Measurements from ENCODE around the gene FAR2. TPM values are rescaled to one million over a fixed set of nuclear protein-coding genes. Genes with fewer than 3 reads are reported as not detected.

The FAR2 gene
- total and polyA plus RNA-seq, 12 donors = 1.4 to 6.7 (median 2.6) TPM

GRCh38 chr12:29226616-29227015 is 77.5 kb downstream of the FAR2 start:
- Histone ChIP-seq H3K27ac (no peak overlapping the region), H3K9me3 (peaks cover 0 to 9% (median 0%) of the 10 kb centered on the region in 11 donors), H3K4me1 (no peaks in the 10 kb centered on the region), H3K4me3 (no peak overlapping the region), H3K27me3 (no peaks in the 10 kb centered on the region), H3K36me3 (no peaks in the 10 kb centered on the region)
- DNase-seq (no peak), ATAC-seq (no peak)
- no peak for TF ChIP-seq CTCF (IDR thresholded peaks at IDR 0.05)
- intact Hi-C loops (cut with DNase I) = no loop called here

- WGBS, 2 donors = 56 to 67% methylated on average over 9 of the region's 9 CpGs
- Histone ChIP-seq H3K9me3 (no peaks in the 10 kb centered on the region), H3K27me3 (no peaks in the 10 kb centered on the region), H3K4me1 (no peaks in the 10 kb centered on the region), H3K4me3 (no peak overlapping the region), H3K27ac (no peak overlapping the region), H3K36me3 (no peaks in the 10 kb centered on the region)
- ATAC-seq = no peak
- TF ChIP-seq CTCF (IDR thresholded peaks at IDR 0.05) = no peak
- intact Hi-C loops (cut with DNase I) = no loop called here
- no peak for DNase-seq
Measured at GRCh38 chr12:29228474-29229157, 79.5 kb downstream of the FAR2 start.

GRCh38 chr12:29229158-29229505 is 80.1 kb downstream of the FAR2 start:
- Histone ChIP-seq H3K9me3 (no peaks in the 10 kb centered on the region), H3K27ac (no peak overlapping the region), H3K36me3 (no peaks in the 10 kb centered on the region), H3K27me3 (no peaks in the 10 kb centered on the region), H3K4me1 (no peaks in the 10 kb centered on the region), H3K4me3 (no peak overlapping the region)
- no peak for ATAC-seq
- DNase-seq = no peak
- no peak for TF ChIP-seq CTCF (IDR thresholded peaks at IDR 0.05)
- WGBS, 2 donors = 69 to 89% methylated on average over 2 of the region's 2 CpGs
- intact Hi-C loops (cut with DNase I) = no loop called here

- H3K27me3 ChIP-seq = no peaks in the 10 kb centered on the region
- 73 to 80% methylated on average over 3 of the region's 3 CpGs for WGBS, 2 donors
- DNase-seq = no peak
- no peaks in the 10 kb centered on the region for H3K36me3 ChIP-seq
- intact Hi-C loops (cut with DNase I) = no loop called here
- no peaks in the 10 kb centered on the region for H3K9me3 ChIP-seq
- H3K4me3 ChIP-seq = no peak overlapping the region
- no peaks in the 10 kb centered on the region for H3K4me1 ChIP-seq
- no peak for ATAC-seq
- TF ChIP-seq CTCF (IDR thresholded peaks at IDR 0.05) = no peak
- no peak overlapping the region for H3K27ac ChIP-seq
Measured at GRCh38 chr12:29229937-29230336, 80.9 kb downstream of the FAR2 start.
